ENCODE data around the gene SDF4. TPM values are rescaled to one million over a fixed set of nuclear protein-coding genes. Genes with fewer than 3 reads are reported as not detected.

Gene SDF4
- total RNA-seq, 4 donors from 2014 or later, result 81.7 to 121 (median 104) TPM

GRCh38 chr1:1208713-1209433, 22.9 kb downstream of the SDF4 start:
- intact Hi-C loops (cut with DNase I; ENCODE audit: low total_unique reads), result no loop called here
- no peak overlapping the region for H3K4me3 ChIP-seq (ENCODE audit: low read depth, poor library complexity, severe bottlenecking)
- DNase-seq (ENCODE audit: low spot score in 2 of 2), result no peak
- 49 to 50% methylated on average over 31 to 37 of the region's 38 CpGs for WGBS, 2 donors
- TF ChIP-seq POLR2A (IDR thresholded peaks at IDR 0.05), result no peak
- TF ChIP-seq, protein P1, sequence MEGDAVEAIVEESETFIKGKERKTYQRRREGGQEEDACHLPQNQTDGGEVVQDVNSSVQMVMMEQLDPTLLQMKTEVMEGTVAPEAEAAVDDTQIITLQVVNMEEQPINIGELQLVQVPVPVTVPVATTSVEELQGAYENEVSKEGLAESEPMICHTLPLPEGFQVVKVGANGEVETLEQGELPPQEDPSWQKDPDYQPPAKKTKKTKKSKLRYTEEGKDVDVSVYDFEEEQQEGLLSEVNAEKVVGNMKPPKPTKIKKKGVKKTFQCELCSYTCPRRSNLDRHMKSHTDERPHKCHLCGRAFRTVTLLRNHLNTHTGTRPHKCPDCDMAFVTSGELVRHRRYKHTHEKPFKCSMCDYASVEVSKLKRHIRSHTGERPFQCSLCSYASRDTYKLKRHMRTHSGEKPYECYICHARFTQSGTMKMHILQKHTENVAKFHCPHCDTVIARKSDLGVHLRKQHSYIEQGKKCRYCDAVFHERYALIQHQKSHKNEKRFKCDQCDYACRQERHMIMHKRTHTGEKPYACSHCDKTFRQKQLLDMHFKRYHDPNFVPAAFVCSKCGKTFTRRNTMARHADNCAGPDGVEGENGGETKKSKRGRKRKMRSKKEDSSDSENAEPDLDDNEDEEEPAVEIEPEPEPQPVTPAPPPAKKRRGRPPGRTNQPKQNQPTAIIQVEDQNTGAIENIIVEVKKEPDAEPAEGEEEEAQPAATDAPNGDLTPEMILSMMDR (IDR thresholded peaks at IDR 0.05), result no peak

- DNase-seq (ENCODE audit: low spot score in 2 of 2), result no peak
- no peak for TF ChIP-seq POLR2A (IDR thresholded peaks at IDR 0.05)
- TF ChIP-seq, protein P1 (IDR thresholded peaks at IDR 0.05), result no peak
- intact Hi-C loops (cut with DNase I; ENCODE audit: low total_unique reads), result no loop called here
- 39 to 56% methylated on average over 9 of the region's 11 CpGs for WGBS, 2 donors
- H3K4me3 ChIP-seq (ENCODE audit: low read depth, poor library complexity, severe bottlenecking), result no peak overlapping the region
Measured at GRCh38 chr1:1207571-1207892, 24.3 kb downstream of the SDF4 start.

- WGBS, 2 donors, result 10 to 57% methylated on average over 4 of the region's 19 CpGs
- intact Hi-C loops (cut with DNase I; ENCODE audit: low total_unique reads), result no loop called here
- TF ChIP-seq POLR2A (IDR thresholded peaks at IDR 0.05), result no peak
- TF ChIP-seq, protein P1 (IDR thresholded peaks at IDR 0.05), result no peak
- DNase-seq (ENCODE audit: low spot score in 2 of 2), result no peak
- no peak overlapping the region for H3K4me3 ChIP-seq (ENCODE audit: low read depth, poor library complexity, severe bottlenecking)
Measured at GRCh38 chr1:1206966-1207531, 24.8 kb downstream of the SDF4 start.

GRCh38 chr1:1206376-1206965, 25.3 kb downstream of the SDF4 start, which contains the start of gene TNFRSF18:
Gene TNFRSF18 (minus strand): TSS chr1:1206592. CDS start chr1:1206571, 21 bp downstream.
- intact Hi-C loops (cut with DNase I; ENCODE audit: low total_unique reads), result no loop called here
- no peak for TF ChIP-seq POLR2A (IDR thresholded peaks at IDR 0.05)
- TF ChIP-seq, protein P1 (IDR thresholded peaks at IDR 0.05), result no peak
- 0 to 3% methylated on average over 5 to 25 of the region's 49 CpGs for WGBS, 2 donors
- no peak within 1 kb of the TSS for H3K4me3 ChIP-seq (ENCODE audit: low read depth, poor library complexity, severe bottlenecking)
- DNase-seq (ENCODE audit: low spot score in 2 of 2), result no peak

GRCh38 chr1:1205769-1206375, 25.9 kb downstream of the SDF4 start:
- intact Hi-C loops (cut with DNase I; ENCODE audit: low total_unique reads), result no loop called here
- no peak for DNase-seq (ENCODE audit: low spot score in 2 of 2)
- 10 to 22% methylated on average over 6 to 21 of the region's 31 CpGs for WGBS, 2 donors
- no peak for TF ChIP-seq POLR2A (IDR thresholded peaks at IDR 0.05)
- TF ChIP-seq, protein P1 (IDR thresholded peaks at IDR 0.05), result no peak
- H3K4me3 ChIP-seq (ENCODE audit: low read depth, poor library complexity, severe bottlenecking), result no peak overlapping the region

All from lower leg skin (tissue), 4 donors.